NCI-H1930 (cell line): ENCODE measurements around the gene FUT1.
"Not testable (repeated sequence)": the region's sequence is repeated elsewhere in the genome, so short reads cannot be mapped to it uniquely, and the experiment has no call there.

Experiments used
- DNase-seq, 2 experiments: peaks; one replicate each; lab custom pipeline; 2025; lab: John Stamatoyannopoulos, UW

Gene FUT1

DNA sequence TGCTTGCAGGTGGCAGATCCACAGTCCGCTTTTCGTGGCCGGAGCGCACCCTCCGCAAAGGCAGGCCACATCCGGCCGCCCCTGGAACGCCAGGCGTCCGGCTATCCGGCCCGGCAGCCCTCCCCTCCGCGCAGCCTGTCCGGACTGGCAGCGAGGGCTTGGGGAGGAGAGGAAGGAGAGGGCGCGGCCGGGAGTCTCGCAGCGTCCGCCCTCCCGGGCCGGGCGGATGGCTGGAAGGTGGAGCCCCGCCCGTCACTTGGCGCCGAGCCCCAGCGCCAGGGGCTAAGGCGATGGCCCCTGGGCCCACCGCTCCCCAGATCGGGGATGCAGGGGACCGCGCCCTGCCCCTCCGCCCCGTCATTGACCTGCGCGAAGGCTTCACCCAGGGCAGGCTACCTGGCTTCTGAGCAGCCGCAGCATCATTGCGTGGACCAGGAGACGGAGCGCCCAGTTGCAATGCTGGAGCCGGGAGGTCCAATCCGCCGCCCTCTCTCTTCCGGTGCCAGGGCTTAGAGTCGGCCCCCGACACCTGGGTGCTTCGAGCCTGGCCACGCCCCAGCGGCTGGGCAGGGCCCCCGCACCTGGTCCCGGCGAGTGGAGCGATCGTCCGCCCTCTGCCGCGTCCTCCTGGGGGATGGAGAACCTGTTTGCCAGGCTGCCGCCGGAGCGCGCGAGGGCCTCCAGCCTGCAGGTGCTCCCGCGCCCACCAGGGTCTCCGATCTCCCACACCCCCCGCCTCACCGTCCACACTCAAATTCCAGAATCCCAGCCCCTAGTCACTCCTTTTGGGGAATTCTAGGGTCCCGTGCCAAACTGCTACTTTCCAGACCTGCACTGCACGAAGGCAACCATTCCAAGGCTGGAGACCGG, at the start of gene FUT1:
FUT1 (minus strand) TSS at position 146 of the 870 bp plus-strand sequence. CDS start 1,360 bp downstream, outside the sequence.
- peak; percentile 95 for DNase-seq

DNA sequence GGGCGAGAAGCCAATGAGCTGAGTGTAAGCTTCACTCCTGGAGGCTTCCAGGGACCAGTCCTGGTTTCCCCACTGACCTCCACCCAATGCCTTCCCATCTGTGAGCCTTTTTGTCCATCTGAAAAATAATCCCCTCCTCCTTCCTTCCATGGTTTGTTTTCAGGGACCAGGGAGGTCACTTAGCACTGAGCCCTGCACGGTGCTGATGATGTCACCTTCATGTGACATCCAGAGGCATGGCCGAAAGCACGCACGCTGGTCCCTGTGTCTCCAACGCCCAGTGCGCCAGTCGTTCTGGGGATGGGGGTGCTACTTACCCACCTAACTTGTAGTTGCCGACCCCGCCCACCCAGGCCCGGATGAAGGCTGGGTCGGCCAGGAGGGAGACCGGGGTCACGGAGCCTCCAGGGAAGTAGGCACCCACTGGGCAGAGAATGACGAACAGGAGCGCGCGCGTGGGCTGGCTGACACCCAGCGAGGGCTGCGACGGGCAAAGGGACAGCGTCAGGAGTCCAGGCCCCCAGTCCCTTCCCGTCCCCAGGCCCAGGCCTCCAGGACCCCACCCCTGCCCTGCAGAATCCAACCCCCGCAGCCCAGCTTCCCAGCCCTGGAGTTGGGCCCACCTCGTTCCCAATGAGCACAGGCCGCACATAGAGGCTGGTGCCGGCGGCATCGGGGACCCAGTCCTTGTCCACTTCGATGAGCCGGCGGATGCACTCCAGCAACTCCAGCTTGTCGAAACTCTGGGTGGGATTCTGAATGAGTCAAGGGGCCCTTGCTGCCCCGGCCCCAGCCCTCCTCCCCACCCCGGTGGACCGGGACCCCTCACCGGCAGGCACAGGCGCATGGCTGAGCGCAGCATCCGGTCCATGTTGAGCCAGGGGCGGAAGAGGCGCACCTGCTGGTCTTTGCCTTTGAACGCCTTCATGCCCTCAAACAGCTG, 47.2 kb upstream of the FUT1 start:
- no peak for DNase-seq

DNA sequence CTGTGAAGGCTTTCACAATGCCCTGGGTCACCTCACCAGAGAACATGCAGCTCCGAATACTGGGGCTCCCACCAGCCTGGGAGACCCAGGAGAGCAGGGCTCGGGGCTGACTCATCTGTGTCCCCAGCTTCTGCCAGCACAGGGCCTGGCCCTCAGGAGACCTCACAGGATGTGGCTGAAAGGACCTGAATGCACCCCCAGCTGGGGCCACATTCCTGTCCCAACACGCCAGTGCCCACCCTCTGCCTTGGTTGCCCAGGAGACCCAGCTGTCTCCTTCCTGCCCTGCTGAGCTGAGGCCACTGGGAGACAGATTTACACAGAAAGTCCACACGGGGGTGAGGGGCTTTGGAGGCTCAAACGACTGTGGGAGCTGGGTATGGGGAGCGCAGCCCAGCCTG, 46.5 kb upstream of the FUT1 start:
- no peak for DNase-seq

DNA sequence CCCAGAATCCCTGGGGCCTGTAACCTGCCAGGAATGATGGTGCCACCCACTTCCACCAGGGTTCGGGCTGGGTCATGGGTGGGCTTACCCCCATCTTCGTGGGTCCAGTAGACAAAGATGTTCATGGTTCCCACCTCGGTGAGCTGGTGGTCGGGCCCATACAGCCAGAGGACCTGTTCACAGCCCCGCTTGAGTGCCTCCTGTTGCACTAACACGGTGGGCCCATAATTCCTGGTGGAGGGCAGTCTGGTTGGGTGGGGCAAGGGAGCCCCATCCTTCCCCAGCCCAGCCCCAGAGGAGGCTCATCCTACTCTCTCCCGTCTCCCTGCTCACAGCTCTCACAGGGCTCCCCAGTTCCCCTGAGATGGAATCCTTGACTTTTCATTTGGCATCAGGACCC, 44.7 kb upstream of the FUT1 start:
- DNase-seq, result no peak

DNA sequence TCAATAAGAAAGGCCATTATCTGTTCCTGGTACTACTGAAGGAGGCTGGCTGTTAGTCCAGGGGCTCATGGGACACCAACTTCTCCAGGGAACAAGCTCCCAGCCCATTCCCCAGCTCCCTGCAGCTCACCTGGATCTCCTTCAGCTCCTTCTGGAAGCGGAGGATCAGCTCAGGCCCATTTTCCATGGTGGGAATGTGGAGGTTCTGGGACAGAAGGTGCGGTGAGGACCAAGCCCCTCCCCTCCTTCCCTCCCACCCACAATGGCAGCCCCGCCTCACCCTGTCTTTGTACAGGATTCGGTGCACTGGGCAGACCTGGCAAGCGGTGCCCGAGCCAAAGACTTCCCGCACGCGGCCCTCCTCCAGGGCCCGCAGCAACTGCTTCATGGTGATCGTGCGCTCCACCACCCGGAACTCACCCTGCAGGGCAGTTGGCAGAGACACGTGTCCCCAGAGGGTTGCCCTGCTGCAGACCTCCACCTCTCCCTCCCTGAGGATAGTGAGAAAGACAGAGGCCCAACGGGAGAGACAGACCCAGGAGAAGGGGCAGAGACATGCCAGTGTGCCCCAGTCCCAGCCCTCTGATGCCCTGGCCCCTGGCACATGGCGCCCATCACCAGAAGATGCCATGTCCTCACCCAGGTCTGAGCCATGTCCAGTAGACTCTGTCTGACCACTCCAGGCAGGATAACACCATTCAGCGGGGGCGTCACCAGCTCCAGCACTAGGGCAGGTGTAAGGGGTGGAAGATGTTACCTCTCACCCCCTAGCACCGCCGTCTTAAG, 44.0 kb upstream of the FUT1 start:
- no peak for DNase-seq

DNA sequence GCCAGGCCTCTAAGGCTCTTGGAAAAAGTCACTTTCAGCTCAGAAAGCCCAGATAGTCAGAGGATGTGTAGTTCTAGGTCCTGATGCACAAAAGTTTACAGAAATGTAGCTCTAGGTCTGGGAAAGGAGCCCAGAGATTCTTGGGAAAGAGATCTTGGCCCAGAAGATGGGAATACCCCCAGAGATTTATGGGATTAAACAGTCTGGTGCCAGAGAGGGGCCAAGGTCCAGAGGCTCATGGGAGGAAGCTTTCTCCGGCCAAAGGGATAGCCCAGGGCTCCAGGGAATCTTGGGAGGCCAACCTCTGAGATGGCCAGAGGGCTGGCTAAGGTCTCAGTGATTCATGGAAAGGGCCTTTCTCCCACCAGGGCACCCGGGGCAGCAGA, 43.2 kb upstream of the FUT1 start:
- no peak for DNase-seq

DNA sequence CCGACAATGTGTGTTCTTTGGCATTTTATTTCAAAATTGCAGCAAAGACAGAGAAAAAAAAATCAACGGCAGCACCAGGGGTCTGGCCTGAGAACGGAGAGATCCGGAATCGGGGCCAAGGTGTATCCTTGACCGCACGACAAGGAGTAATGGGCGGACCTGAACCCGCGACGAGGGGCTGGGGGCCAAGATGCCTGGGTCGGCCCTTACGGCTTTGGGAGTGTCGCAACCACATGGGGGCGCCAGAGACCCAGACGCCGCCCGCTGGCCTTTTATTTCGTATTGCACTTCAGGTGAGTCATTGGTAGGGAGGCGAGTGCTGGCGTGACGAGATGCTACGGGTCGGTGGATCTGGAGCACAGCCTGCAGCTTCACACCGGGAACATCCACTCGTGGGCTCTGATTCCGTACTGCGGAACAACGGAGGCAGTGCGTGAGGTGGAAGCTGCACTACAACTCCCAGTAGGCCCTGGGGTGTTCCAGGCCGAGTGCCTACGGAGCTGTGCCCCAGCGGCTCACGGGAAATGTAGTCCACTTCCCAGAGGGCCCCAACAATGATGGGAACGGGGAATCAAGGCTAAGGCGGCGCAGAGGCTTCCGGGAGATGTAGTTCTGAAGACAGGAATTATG, 42.7 kb upstream of the FUT1 start:
- DNase-seq, result peak; percentile 96

DNA sequence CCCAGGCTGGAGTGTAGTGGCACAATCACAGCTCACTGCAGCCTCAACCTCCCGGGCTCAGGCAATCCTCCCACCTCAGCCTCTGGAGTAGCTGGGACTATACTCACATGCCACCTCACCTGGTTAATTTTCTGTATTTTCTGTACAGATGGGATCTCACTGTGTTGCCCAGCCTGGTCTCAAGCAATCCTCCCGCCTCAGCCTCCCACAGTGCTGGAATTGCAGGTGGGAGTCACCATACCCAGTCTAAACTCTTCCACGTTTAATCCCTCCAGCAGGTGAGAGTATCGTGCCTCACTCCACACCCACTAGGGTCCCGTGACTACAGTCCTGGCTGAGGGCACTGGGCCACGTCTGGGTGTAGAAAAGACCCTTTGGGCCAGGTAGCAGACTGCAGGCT, 41.9 kb upstream of the FUT1 start:
- DNase-seq, result no peak

DNA sequence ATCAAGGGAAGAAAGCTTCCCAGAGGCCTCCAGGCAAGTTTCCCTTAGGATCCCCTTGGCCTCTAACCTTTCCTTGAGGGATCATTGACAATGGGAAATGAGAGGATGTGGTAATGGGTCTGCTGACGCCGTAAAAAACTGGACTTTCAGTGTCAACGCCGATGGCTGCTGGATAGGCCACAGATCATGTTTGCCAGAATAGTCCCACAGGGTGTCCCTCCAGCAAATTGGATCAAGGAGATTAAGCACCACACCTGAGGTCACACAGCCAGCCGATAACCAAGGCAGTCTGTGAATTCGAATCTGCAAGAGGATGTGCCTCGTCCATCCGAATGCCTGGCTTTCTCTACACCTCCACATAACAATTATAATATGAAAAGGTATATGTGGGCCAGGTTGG, 40.8 kb upstream of the FUT1 start:
- DNase-seq, result no peak

DNA sequence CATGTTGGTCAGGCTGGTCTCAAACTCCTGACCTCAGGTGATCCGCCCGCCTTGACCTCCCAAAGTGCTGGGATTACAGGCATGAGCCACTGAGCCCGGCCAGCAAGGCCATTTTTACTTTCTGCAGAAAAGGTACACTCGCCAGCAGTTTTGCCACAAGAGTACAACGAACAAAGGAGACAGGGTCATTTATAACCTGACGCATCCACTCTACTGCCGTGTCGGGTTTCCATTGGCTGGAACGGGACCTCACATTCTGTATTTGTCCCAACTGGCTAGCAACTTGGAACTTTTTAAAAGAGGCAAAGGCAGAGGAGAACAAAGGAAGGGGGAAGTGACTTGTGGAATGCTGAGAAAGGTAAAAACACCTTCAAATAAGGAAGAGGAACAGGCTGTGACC, 34.9 kb upstream of the FUT1 start:
- not testable (repeated sequence) for DNase-seq

DNA sequence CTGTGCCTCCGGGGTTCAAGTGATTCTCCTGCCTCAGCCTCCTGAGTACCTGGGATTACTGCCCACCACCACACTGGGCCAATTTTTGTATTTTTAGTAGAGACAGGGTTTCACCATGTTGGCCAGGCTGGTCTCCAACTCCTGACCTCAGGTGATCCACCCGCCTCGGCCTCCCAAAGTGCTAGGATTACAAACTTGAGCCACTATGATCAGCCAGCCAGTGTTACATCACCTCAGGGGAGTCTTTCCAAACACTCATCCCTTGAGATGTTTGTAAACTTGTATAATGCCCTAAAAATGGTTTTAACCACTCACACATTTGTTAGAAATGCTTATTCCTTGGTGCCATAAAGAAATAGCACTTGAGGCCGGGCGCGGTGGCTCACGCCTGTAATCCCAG, 34.0 kb upstream of the FUT1 start:
- DNase-seq, result not testable (repeated sequence)

DNA sequence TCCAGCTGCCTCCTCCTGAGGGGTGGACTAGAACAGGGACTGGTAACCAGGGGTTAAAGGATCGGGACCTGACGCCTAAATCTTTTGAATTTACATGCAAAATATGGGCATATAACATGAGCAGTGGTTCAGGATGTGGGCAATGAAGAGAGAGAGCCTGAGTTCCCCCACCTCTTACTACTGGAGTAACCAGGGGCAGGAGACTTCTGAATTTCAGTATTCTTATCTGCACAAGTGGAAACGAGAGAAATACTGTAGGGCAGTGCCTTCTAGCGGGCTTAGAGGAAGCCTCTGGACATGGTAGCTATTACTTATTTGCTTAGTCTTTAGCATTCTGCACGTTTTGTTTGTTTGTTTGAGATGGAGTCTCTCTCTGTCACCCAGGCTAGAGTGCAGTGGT, 32.1 kb upstream of the FUT1 start:
- DNase-seq, result no peak

DNA sequence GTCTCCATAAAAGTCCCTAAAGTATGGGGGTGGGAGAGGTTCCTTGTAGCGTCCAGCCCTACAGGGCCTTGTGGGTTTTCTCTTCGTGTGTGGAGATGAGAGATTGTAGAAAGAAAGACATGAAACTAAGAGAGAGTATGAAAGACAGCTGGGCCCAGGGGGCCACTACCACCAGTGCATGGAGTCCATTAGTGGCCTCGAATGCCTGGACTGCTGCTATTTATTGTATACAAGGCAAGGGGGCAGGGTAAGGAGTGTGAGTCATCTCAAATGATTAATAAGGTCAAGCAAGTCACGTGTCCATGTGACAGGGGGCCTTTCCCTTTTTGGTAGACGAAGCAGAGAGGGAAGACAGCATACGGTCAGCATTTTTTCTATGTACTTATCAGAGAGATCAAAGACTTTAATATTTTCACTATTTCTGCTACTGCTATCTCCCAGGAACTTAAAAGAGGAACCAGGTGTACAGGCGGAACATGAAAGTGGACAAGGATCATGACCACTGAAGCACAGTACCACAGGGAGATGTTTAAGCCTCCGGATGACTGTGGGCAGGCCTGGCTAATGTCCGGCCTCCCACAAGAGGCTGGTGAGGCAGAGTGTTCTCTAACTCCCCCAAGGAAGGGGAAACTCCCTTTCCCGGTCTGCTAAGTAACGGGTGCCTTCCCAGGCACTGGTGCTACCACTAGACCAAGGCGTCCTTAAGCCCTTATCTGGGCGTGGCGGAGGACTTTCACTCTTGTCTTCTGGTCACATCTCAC, 28.4 kb upstream of the FUT1 start:
- DNase-seq, result no peak

DNA sequence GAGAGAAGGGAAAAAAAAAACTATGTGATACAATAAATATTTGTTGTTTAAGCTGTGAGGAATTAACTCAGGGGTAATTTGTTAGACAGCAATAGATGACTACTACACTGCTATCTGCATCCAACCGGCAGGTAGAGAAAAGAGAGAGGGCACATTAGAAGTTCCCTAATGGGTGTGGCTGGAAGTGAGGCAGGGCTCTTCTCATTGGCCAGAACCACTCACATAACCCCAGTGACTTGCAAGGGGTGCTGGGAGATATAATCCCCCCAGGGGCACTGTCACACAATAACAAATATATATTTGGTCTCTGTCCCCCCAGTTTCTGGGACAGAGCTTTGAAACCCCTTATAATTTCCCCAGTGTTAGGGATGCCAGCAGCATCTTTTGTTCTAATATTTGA, 27.2 kb upstream of the FUT1 start:
- DNase-seq, result no peak

DNA sequence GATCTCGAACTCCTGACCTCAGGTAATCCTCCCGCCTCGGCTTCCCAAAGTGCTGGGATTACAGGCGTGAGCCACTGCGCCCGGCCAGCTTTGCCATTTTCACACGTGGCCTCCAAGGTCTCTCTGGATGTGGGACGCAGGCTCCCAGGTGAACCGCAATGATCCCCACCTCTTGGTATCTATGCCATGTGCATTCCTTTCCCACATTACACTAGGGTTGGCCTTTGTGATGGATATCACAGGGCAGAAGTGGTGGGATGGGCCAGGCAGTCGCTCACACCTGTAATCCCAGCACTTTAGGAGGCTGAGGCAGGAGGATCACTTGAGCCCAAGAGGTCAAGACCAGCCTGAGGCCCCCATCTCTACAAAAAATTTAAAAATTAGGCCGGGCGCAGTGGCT, 25.3 kb upstream of the FUT1 start:
- no peak for DNase-seq

DNA sequence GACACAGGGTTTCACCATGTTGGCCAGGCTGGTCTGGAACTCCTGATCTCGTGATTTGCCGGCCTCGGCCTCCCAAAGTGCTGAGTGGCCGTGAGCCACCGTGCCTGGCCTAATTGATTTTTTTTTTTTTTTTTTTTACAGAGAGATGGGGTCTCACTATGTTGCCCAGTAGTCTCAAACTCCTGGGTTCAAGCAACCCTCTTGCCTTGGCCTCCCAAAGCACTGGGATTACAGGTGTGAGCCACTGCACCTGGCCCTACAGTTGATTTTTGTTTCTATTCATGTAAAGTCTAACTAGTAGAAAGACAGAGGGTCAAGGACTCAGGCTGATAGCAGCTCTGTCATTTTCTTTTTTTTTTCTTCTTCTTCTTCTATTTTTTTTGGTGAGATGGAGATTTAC, 24.7 kb upstream of the FUT1 start:
- no peak for DNase-seq

DNA sequence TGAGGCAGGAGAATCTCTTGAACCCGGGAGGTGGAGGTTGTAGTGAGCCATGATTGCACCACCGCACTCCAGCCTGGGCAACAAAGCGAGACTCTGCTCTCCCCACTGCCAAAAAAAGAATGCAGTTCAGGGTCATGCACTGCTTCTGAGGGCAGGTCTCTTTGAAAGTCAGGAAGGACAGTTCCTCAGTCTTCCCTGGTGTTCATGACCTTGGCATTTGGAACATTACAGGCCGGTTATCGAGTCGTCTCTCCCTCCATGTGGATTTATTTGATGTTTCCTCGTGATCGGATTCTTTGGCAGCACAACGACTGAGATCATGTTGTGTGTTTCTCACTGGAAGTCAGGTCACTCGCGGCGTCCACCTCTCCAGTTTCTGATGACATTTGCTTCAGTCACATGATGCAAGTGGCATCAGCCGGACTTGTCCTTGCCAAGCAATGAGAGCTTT, 20.1 kb upstream of the FUT1 start:
- DNase-seq, result no peak

DNA sequence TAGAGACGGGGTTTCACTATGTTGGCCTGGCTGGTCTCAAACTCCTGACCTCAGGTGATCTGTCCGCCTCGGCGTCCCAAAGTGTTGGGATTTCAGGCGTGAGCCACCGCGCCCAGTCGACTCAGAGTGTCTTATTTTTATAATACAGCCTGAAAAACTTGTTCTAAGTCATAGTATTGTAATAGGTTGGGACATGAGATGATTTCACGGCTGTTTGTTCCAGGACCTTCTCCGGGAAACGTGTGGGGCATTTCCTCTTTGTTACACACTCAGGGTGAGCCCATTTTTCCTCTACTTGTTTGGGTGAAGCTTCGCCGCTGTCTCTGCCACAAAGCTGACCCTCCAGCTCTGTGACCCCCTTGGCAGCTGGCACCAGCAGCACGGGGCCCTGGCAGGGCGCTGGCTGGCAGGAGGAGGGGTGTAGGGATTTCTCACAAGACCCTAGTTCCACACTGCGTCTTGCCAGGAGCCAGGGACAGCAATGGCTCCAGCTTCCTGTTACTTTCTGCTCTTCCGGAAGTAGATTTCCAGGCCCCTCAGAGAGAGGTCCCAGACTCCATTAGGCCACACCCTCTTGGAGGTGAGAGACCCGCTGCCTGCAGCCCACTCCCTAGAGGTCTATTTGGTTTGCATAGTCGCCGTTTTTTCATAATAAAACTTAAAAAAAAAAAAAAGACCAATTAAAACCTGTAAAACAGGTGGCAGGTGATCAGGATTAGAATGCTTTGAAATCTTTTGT, 18.5 kb upstream of the FUT1 start:
- DNase-seq, result no peak

DNA sequence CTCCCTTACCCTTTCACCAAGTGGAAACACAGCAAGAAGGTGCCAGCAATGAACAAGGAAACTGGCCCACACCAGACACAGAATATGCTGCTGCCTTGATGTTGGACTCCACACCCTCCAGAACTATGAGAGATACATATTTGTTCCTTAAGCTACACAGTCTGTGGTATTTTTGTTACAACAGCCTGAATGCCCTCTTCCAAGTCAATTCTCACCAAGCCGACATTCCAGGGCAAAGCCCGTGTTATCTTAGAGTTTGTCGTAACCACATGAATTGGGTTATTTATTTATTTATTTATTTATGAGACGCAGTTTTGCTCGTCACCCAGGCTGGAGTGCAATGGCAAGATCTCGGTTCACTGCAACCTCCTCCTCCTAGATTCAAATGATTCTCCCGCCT, 17.8 kb upstream of the FUT1 start:
- no peak for DNase-seq
